OCI-LY3 (cell line): ENCODE results near the gene ZNF143.

Source experiments
- EZH2phosphoT487 ChIP-seq: fragments of 200-600 bp; shearing (Covaris generic); IDR thresholded peaks from 2 replicates; pipeline ENCODE4 v1.6.1; 2018; ENCODE audit warnings: antibody characterized with exemption, mixed run types, low read depth
- TF ChIP-seq, protein P1 (sequence below): fragments of 200-600, 300-600 bp; sonication (generic); IDR thresholded peaks from 2 replicates; pipeline ENCODE4 v1.5.1; 2014; ENCODE audit warnings: antibody characterized with exemption, low read length, low read depth

DNA sequence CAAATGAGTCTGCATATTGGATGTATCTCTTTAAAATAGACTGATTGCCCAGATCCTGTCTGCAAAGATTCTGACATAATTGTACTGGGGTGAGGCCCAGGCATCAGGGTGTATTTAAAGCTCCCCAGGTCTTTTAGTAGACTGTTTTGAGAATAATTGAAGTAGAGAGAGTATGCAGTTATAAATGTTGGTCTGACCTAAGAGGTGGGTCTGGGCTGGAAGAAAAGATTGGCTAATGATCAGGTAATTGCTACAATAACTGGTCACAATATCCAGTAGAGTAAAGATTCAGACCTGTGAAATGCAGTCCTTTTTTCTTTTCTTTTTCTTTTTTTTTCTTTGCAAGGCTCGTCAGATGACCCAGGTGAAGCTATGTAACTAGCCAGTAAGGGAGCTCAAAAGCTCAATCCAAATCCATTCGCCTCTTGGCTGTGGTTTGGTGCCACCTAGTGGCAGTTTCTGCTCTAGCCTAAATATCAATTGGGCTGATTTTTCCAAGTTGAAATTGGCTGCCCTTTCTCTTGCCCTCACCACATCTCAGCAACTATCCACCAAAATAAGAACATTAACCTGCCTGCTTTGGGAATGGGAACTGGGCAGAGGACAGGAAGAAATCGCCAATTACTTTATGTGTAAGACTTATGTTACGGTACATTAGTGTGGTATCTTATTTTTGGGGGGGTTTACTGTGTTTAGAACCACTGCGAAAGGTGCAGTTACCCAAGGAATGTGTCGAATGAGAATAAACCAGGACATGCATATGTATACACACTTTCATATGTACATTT, 45.9 kb downstream of the ZNF143 start:
- TF ChIP-seq, protein P1, sequence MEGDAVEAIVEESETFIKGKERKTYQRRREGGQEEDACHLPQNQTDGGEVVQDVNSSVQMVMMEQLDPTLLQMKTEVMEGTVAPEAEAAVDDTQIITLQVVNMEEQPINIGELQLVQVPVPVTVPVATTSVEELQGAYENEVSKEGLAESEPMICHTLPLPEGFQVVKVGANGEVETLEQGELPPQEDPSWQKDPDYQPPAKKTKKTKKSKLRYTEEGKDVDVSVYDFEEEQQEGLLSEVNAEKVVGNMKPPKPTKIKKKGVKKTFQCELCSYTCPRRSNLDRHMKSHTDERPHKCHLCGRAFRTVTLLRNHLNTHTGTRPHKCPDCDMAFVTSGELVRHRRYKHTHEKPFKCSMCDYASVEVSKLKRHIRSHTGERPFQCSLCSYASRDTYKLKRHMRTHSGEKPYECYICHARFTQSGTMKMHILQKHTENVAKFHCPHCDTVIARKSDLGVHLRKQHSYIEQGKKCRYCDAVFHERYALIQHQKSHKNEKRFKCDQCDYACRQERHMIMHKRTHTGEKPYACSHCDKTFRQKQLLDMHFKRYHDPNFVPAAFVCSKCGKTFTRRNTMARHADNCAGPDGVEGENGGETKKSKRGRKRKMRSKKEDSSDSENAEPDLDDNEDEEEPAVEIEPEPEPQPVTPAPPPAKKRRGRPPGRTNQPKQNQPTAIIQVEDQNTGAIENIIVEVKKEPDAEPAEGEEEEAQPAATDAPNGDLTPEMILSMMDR = peak; percentile 92
- no peak for TF ChIP-seq EZH2phosphoT487
